Parathyroid adenoma (tissue), 2 donors: ENCODE results near the gene ZNF408.

Experiments used
- H2AFZ ChIP-seq: fragments of 300-600 bp; sonication (generic); one replicate; pipeline ENCODE4 v1.7.0; 2017; ENCODE audit warnings: antibody characterized with exemption, mild to moderate bottlenecking
- H3K27ac ChIP-seq: fragments of 300-600 bp; sonication (generic); one replicate; pipeline ENCODE4 v1.7.0; 2017
- H3K27me3 ChIP-seq: fragments of 300-600 bp; sonication (generic); one replicate; pipeline ENCODE4 v1.7.0; 2017; ENCODE audit warnings: low read length; ENCODE audit not compliant: control insufficient read depth, insufficient read depth
- H3K36me3 ChIP-seq: fragments of 300-600 bp; sonication (generic); one replicate; pipeline ENCODE4 v1.7.0; 2017; ENCODE audit warnings: low read length; ENCODE audit not compliant: control insufficient read depth, insufficient read depth
- H3K4me1 ChIP-seq: fragments of 300-600 bp; sonication (generic); one replicate; pipeline ENCODE4 v1.7.0; 2017; ENCODE audit warnings: control low read depth
- H3K4me2 ChIP-seq: fragments of 300-600 bp; sonication (generic); one replicate; pipeline ENCODE4 v1.7.0; 2017; ENCODE audit warnings: low read length
- H3K4me3 ChIP-seq: fragments of 300-600 bp; sonication (generic); one replicate; pipeline ENCODE4 v1.7.0; 2017; ENCODE audit warnings: low read depth, low read length
- H3K79me2 ChIP-seq: fragments of 300-600 bp; sonication (generic); one replicate; pipeline ENCODE4 v1.7.0; 2017; ENCODE audit warnings: control low read depth
- H3K9ac ChIP-seq: fragments of 300-600 bp; sonication (generic); one replicate; pipeline ENCODE4 v1.7.0; 2017; ENCODE audit warnings: mild to moderate bottlenecking
- H3K9me3 ChIP-seq: fragments of 300-600 bp; sonication (generic); one replicate; pipeline ENCODE4 v1.7.0; 2017; ENCODE audit warnings: low read length; ENCODE audit not compliant: control insufficient read depth
- CTCF ChIP-seq: fragments of 300-600 bp; sonication (generic); IDR thresholded peaks from one replicate; pipeline ENCODE4 v1.7.0; 2017; ENCODE audit warnings: antibody characterized with exemption, mild to moderate bottlenecking
- donor health status: primary hyperparathyroidism.

ZNF408 gene

GRCh38 chr11:46723359-46723680, 22.5 kb downstream of the ZNF408 start:
- Histone ChIP-seq H3K27ac (no peak overlapping the region), H3K27me3 (no peaks in the 10 kb centered on the region), H3K4me2 (no peak overlapping the region), H3K4me1 (no peaks in the 10 kb centered on the region), H3K4me3 (no peak overlapping the region), H3K36me3 (no peaks in the 10 kb centered on the region), H3K79me2 (no peaks in the 10 kb centered on the region), H3K9ac (no peak overlapping the region), H2AFZ (no peak overlapping the region), H3K9me3 (no peaks in the 10 kb centered on the region)
- no peak for TF ChIP-seq CTCF

- no peak overlapping the region for H3K27ac ChIP-seq
- H3K9ac ChIP-seq = no peak overlapping the region
- H3K4me2 ChIP-seq = no peak overlapping the region
- H3K4me3 ChIP-seq = no peak overlapping the region
- H3K4me1 ChIP-seq = no peaks in the 10 kb centered on the region
- TF ChIP-seq CTCF = no peak
- H2AFZ ChIP-seq = no peak overlapping the region
- no peaks in the 10 kb centered on the region for H3K27me3 ChIP-seq
- H3K79me2 ChIP-seq = no peaks in the 10 kb centered on the region
- H3K36me3 ChIP-seq = no peaks in the 10 kb centered on the region
- no peaks in the 10 kb centered on the region for H3K9me3 ChIP-seq
Observed at GRCh38 chr11:46724088-46724487, 23.3 kb downstream of the ZNF408 start.

- Histone ChIP-seq H3K4me2 (no peak overlapping the region), H3K4me3 (no peak overlapping the region), H3K9ac (no peak overlapping the region), H3K36me3 (no peaks in the 10 kb centered on the region), H3K27ac (no peak overlapping the region), H3K79me2 (no peaks in the 10 kb centered on the region), H3K27me3 (no peaks in the 10 kb centered on the region), H3K9me3 (no peaks in the 10 kb centered on the region), H3K4me1 (no peaks in the 10 kb centered on the region), H2AFZ (no peak overlapping the region)
- no peak for TF ChIP-seq CTCF
Observed at GRCh38 chr11:46725338-46726205, 24.7 kb downstream of the ZNF408 start.

- Histone ChIP-seq H3K36me3 (no peaks in the 10 kb centered on the region), H3K4me2 (no peak overlapping the region), H3K79me2 (no peaks in the 10 kb centered on the region), H3K4me1 (no peaks in the 10 kb centered on the region), H2AFZ (no peak overlapping the region), H3K9me3 (no peaks in the 10 kb centered on the region), H3K27ac (no peak overlapping the region), H3K27me3 (no peaks in the 10 kb centered on the region), H3K4me3 (no peak overlapping the region), H3K9ac (no peak overlapping the region)
- no peak for TF ChIP-seq CTCF
Observed at GRCh38 chr11:46726206-46726862, 25.5 kb downstream of the ZNF408 start.
